Measurements from ENCODE around the gene HENMT1.

DNA sequence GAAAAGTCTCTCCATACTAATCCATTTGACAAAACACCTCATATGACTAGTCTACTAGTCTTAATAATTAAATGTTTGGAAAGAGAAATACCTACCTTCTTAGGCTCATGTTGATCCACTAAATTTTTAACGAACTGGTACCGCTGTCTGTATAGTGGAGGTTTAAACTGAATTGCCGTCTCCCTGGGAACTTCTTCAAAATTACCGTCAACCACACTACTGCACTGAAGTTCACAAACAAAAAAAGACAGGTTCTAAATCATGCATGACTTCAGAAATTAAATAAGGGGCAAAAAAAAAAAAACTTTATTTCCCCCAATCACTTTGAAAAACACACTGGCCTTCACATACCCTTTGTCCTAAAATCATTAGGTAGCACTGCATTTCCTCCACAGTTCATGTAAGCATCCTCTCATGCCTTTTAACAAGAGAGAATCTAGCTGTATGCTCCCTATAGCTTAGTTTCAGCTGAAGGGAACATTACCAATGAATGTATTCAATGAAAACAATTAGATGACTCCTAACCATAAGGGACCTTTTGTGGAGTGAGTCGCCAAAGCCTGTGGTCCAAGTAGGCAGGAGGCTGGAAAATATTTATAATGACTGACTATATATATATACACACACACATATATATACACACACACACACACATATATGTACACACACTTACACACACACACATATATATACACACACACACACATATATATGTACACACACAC lies 3.4 kb downstream of the HENMT1 start:
- TF ChIP-seq, protein P1, sequence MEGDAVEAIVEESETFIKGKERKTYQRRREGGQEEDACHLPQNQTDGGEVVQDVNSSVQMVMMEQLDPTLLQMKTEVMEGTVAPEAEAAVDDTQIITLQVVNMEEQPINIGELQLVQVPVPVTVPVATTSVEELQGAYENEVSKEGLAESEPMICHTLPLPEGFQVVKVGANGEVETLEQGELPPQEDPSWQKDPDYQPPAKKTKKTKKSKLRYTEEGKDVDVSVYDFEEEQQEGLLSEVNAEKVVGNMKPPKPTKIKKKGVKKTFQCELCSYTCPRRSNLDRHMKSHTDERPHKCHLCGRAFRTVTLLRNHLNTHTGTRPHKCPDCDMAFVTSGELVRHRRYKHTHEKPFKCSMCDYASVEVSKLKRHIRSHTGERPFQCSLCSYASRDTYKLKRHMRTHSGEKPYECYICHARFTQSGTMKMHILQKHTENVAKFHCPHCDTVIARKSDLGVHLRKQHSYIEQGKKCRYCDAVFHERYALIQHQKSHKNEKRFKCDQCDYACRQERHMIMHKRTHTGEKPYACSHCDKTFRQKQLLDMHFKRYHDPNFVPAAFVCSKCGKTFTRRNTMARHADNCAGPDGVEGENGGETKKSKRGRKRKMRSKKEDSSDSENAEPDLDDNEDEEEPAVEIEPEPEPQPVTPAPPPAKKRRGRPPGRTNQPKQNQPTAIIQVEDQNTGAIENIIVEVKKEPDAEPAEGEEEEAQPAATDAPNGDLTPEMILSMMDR (IDR thresholded peaks at IDR 0.05; ENCODE audit: insufficient read depth, low read length, poor library complexity, severe bottlenecking) = no peak
- TF ChIP-seq EZH2phosphoT487 (conservative IDR thresholded peaks at IDR 0.05; ENCODE audit: low read length) = no peak
